Measurements from ENCODE around the gene VAMP7. TPM values are rescaled to one million over a fixed set of nuclear protein-coding genes. Genes with fewer than 3 reads are reported as not detected.

The VAMP7 gene
- 49.6 and 52.8 TPM in 2 replicates for total RNA-seq

GRCh38 chrX:155881158-155881993 lies at the start of gene VAMP7:
TSS of gene VAMP7 (plus strand) at chrX:155881345. CDS start at chrX:155889467, 8,122 bp downstream.

Other genes with a start within 250 kb of the VAMP7 start
- not detected in 2 replicates for gene IL9R, start 116.4 kb downstream of the VAMP7 start, total RNA-seq

Data from myometrial cell (primary cell).